OCI-LY7 (cell line): ENCODE results near the gene GGA2. TPM values are rescaled to one million over a fixed set of nuclear protein-coding genes. Genes with fewer than 3 reads are reported as not detected.
A peak's percentile ranks its signal among the peaks of the same experiment; 100 is the strongest.

Source experiments
- BruUV-seq: library from RNA; stranded (reverse); fragments of 400-500 nt; replicated peaks from 2 replicates; lab custom pipeline; 2021; lab: Mats Ljungman, UMichigan
- CTCF ChIA-PET: fragments of 300-600 bp; sonication (Branson Sonifier 250); formaldehyde crosslinking; loops from one replicate; lab custom pipeline; 2022; ENCODE audit warnings: antibody characterized with exemption; ENCODE audit not compliant: unreplicated experiment; lab: Charles Lee
- POLR2A ChIA-PET: fragments of 300-600 bp; sonication (Branson Sonifier 250); formaldehyde crosslinking; loops from one replicate; lab custom pipeline; 2022; ENCODE audit warnings: antibody characterized with exemption; lab: Charles Lee
- DNase-seq: peaks from one replicate; pipeline ENCODE4 v3.0.0-alpha.2; 2015; ENCODE audit warnings: low spot score
- H2AFZ ChIP-seq: fragments of 200-600 bp; sonication (generic), shearing (Covaris generic); 2 replicates; pipeline ENCODE4 v1.6.1; 2014; ENCODE audit warnings: mild to moderate bottlenecking, antibody characterized with exemption, low read length, moderate library complexity
- H3K27ac ChIP-seq: fragments of 200-600 bp; sonication (generic); 2 replicates; pipeline ENCODE4 v1.5.1; 2014; ENCODE audit warnings: mixed run types, low read depth, mild to moderate bottlenecking, moderate library complexity, low read length, inconsistent platforms; ENCODE audit not compliant: poor library complexity, severe bottlenecking
- H3K36me3 ChIP-seq: fragments of 200-600 bp; sonication (generic); 2 replicates; pipeline ENCODE4 v1.6.1; 2014; ENCODE audit warnings: mild to moderate bottlenecking, antibody characterized with exemption, low read length, moderate library complexity, mixed read lengths; ENCODE audit not compliant: insufficient read depth
- H3K4me1 ChIP-seq: fragments of 200-600 bp; sonication (generic); 2 replicates; pipeline ENCODE4 v1.5.1; 2014; ENCODE audit warnings: mild to moderate bottlenecking, low read length; ENCODE audit not compliant: insufficient read depth, poor library complexity, severe bottlenecking
- H3K4me2 ChIP-seq: fragments of 200-600 bp; sonication (generic); 2 replicates; pipeline ENCODE4 v1.6.1; 2014; ENCODE audit warnings: mild to moderate bottlenecking, low read length
- H3K4me3 ChIP-seq: fragments of 200-600 bp; sonication (generic); 2 replicates; pipeline ENCODE4 v1.5.1; 2014; ENCODE audit warnings: mild to moderate bottlenecking, low read depth, low read length; ENCODE audit not compliant: poor library complexity, severe bottlenecking
- H3K79me2 ChIP-seq: fragments of 200-600 bp; sonication (generic); 2 replicates; pipeline ENCODE4 v1.6.1; 2016; ENCODE audit warnings: low read depth, mild to moderate bottlenecking, low read length, moderate library complexity, mixed read lengths; ENCODE audit not compliant: insufficient read depth
- H3K9me2 ChIP-seq: fragments of 200-600 bp; sonication (generic); 2 replicates; pipeline ENCODE4 v1.6.1; 2016; ENCODE audit warnings: mild to moderate bottlenecking, low read length, mixed read lengths; ENCODE audit not compliant: insufficient read depth
- H3K9me3 ChIP-seq: fragments of 200-600 bp; sonication (generic); 2 replicates; pipeline ENCODE4 v1.6.1; 2014; ENCODE audit warnings: mild to moderate bottlenecking, mixed run types, low read length, mixed read lengths
- H4K20me1 ChIP-seq: fragments of 200-600 bp; sonication (generic); 2 replicates; pipeline ENCODE4 v1.6.1; 2014; ENCODE audit warnings: mild to moderate bottlenecking, antibody characterized with exemption, low read length, moderate library complexity, mixed read lengths; ENCODE audit not compliant: insufficient read depth
- CTCF ChIP-seq: fragments of 200-600 bp; sonication (generic); conservative IDR thresholded peaks from 2 replicates; pipeline ENCODE4 v1.5.1; 2014; ENCODE audit warnings: mild to moderate bottlenecking, antibody characterized with exemption, low read length, moderate library complexity, mixed read lengths
- EZH2phosphoT487 ChIP-seq: fragments of 200-600 bp; sonication (generic); IDR thresholded peaks from 2 replicates; pipeline ENCODE4 v1.6.1; 2018; ENCODE audit warnings: low read depth, borderline replicate concordance, mild to moderate bottlenecking, mixed run types, antibody characterized with exemption, low read length, moderate library complexity, mixed read lengths
- intact Hi-C: fragments of 100-400 bp; cut with micrococcal nuclease; formaldehyde crosslinking; loops from one replicate; pipeline ENCODE4 v1.10.0; 2022; ENCODE audit not compliant: unreplicated experiment
- total RNA-seq, 2 experiments: library from RNA; depleted of rRNA in 1 of 2; stranded (reverse); fragments of >200 nt in 1 of 2; shearing (Covaris generic) in 1 of 2; gene quantifications; 2 replicates each; pipeline ENCODE4 v1.2.3, GENCODE V29; 2014 to 2022

Gene GGA2
- total RNA-seq, 2 experiments from 2014 or later = 213 to 580 TPM

GRCh38 chr16:23509441-23509754 is 896 bp downstream of the GGA2 start:
- H3K36me3 ChIP-seq = peaks cover 59% of the 10 kb centered on the region
- H4K20me1 ChIP-seq = peaks cover 43% of the 10 kb centered on the region
- peak overlapping the region; percentile 99 for H3K4me3 ChIP-seq
- ChIA-PET POLR2A (interaction anchor here (0.7 to 1.8 kb wide), 7 partner anchors 9 to 1591 kb away, joined by 3 to 7 read pairs (median 3); partner anchors contain the start of gene NDUFAB1), CTCF (no interaction called here)
- intact Hi-C loops = no loop called here
- peaks cover 62% of the 10 kb centered on the region for H3K4me1 ChIP-seq
- peak overlapping the region; percentile 91 for H3K27ac ChIP-seq
- no peaks in the 10 kb centered on the region for H3K9me2 ChIP-seq
- no peak overlapping the region for H2AFZ ChIP-seq
- H3K79me2 ChIP-seq = peaks cover 65% of the 10 kb centered on the region
- BruUV-seq = TSS peak; percentile 63
- TF ChIP-seq CTCF = no peak
- no peak for TF ChIP-seq EZH2phosphoT487
- H3K9me3 ChIP-seq = peaks cover 4% of the 10 kb centered on the region; the same call in 1 of the 2 replicates
- peak overlapping the region; percentile 97 for H3K4me2 ChIP-seq
- DNase-seq = peak; percentile 33

- Histone ChIP-seq H3K9me3 (peaks cover 4% of the 10 kb centered on the region; the same call in 1 of the 2 replicates), H3K4me2 (peak overlapping the region; percentile 97), H3K9me2 (no peaks in the 10 kb centered on the region), H3K79me2 (peaks cover 71% of the 10 kb centered on the region), H3K4me1 (peaks cover 62% of the 10 kb centered on the region), H2AFZ (no peak overlapping the region), H3K4me3 (peak overlapping the region; percentile 99), H3K27ac (peak overlapping the region; percentile 91), H3K36me3 (peaks cover 64% of the 10 kb centered on the region), H4K20me1 (peaks cover 49% of the 10 kb centered on the region)
- BruUV-seq = no TSS peak
- peak; percentile 47 for DNase-seq
- TF ChIP-seq CTCF (no peak), EZH2phosphoT487 (no peak)
- POLR2A ChIA-PET = interaction anchor here (0.7 to 3.2 kb wide), 9 partner anchors 10 to 1592 kb away, joined by 3 to 12 read pairs (median 3); partner anchors contain the start of genes EARS2, NDUFAB1 and UBFD1
- CTCF ChIA-PET = no interaction called here
- intact Hi-C loops = no loop called here
Observed at GRCh38 chr16:23508589-23509440, 1.5 kb downstream of the GGA2 start.
